ENCODE data around the gene GMCL1. TPM values are rescaled to one million over a fixed set of nuclear protein-coding genes. Genes with fewer than 3 reads are reported as not detected.
A peak's percentile ranks its signal among the peaks of the same experiment; 100 is the strongest.

GMCL1 gene
- total and polyA plus RNA-seq, 2 experiments from 2014 or later, result 27.0 to 27.3 TPM

DNA sequence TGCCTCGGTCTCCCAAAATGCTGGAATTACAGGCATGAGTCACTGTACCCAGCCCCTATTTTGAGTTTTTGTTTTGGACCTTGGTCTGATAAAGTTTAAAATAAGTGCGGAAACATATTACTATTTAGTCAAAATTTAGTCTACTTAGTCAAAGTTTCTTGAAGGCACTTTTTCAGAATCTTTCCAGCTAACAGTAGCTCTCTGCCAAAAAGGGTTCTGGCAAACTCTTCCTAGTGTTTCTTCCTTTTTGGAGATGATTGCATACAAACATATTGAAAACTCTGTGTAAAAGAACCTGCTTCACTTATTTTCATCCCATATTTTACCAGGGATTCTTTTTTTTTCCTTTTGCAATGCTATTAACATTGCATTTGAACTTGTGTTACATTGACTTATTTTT lies 28.8 kb downstream of the GMCL1 start:
- Histone ChIP-seq H3K27ac (ENCODE audit: low read depth) (peak overlapping the region; percentile 72; the same call in 1 of the 2 replicates), H2AFZ (no peak overlapping the region), H4K20me1 (replicated peaks; ENCODE audit: insufficient read depth) (no peaks in the 10 kb centered on the region), H3F3A (replicated peaks; ENCODE audit: low read depth) (no peaks in the 10 kb centered on the region), H3K4me1 (ENCODE audit: insufficient read depth) (no peaks in the 10 kb centered on the region), H3K4me2 (no peak overlapping the region), H3K27me3 (ENCODE audit: insufficient read depth) (no peaks in the 10 kb centered on the region), H3K9me2 (ENCODE audit: insufficient read depth) (no peaks in the 10 kb centered on the region), H3K79me2 (replicated peaks; ENCODE audit: insufficient read depth) (no peaks in the 10 kb centered on the region), H3K4me3 (no peak overlapping the region), H3K36me3 (ENCODE audit: insufficient read depth) (peaks cover 5% of the 10 kb centered on the region; the same call in 1 of the 2 replicates)
- TF ChIP-seq CREB1 (CRISPR knock-in tag; IDR thresholded peaks at IDR 0.05; ENCODE audit: low read depth) (no peak), ZNF331 (CRISPR knock-in tag; IDR thresholded peaks at IDR 0.05; ENCODE audit: low read depth) (no peak), EZH2 (IDR thresholded peaks at IDR 0.05; ENCODE audit: low read depth, unreplicated experiment) (no peak)
- TF ChIP-seq, protein P1, sequence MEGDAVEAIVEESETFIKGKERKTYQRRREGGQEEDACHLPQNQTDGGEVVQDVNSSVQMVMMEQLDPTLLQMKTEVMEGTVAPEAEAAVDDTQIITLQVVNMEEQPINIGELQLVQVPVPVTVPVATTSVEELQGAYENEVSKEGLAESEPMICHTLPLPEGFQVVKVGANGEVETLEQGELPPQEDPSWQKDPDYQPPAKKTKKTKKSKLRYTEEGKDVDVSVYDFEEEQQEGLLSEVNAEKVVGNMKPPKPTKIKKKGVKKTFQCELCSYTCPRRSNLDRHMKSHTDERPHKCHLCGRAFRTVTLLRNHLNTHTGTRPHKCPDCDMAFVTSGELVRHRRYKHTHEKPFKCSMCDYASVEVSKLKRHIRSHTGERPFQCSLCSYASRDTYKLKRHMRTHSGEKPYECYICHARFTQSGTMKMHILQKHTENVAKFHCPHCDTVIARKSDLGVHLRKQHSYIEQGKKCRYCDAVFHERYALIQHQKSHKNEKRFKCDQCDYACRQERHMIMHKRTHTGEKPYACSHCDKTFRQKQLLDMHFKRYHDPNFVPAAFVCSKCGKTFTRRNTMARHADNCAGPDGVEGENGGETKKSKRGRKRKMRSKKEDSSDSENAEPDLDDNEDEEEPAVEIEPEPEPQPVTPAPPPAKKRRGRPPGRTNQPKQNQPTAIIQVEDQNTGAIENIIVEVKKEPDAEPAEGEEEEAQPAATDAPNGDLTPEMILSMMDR (conservative IDR thresholded peaks at IDR 0.05; ENCODE audit: low read depth in 2 of 2), result no peak
- ATAC-seq, result no peak
- H3K27me3 Mint-ChIP-seq (ENCODE audit: insufficient read depth, low read depth, poor library complexity), result no peaks in the 10 kb centered on the region
- H3K9me3 Mint-ChIP-seq, result no peaks in the 10 kb centered on the region
- H3K27ac Mint-ChIP-seq, result no peak overlapping the region
- no peaks in the 10 kb centered on the region for H3K4me1 Mint-ChIP-seq
- no peak for DNase-seq (ENCODE audit: low spot score)
- peaks cover 5% of the 10 kb centered on the region; the same call in 2 of the 3 replicates for H3K36me3 Mint-ChIP-seq (ENCODE audit: low read depth)
- no peak overlapping the region for H3K4me3 Mint-ChIP-seq

DNA sequence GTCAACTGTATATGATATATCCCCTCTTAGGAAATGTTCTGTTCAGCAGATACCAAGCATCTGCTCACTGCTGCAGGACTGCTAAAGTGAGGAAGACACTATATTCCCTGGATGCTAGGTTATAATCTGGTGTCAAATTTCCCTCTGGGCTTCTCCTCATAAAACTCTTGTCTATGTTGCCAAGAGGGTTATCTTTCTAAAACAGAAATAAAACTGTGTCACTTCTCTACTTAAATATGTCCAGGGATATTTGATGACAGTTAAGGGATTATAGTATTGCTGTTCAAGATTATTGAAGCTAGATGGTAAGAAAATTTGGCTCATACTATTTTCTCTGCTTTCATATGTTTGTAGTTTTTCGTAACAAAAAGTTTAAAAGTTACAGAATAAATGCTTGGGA lies 33.8 kb downstream of the GMCL1 start:
- no peaks in the 10 kb centered on the region for H3K4me1 ChIP-seq (ENCODE audit: insufficient read depth)
- no peaks in the 10 kb centered on the region for H3K9me3 Mint-ChIP-seq
- no peak overlapping the region for H2AFZ ChIP-seq
- no peaks in the 10 kb centered on the region for H3K9me2 ChIP-seq (ENCODE audit: insufficient read depth)
- H3K4me1 Mint-ChIP-seq, result no peaks in the 10 kb centered on the region
- H4K20me1 ChIP-seq (replicated peaks; ENCODE audit: insufficient read depth), result peaks cover 8% of the 10 kb centered on the region; the same call in 1 of the 2 replicates
- peaks cover 40% of the 10 kb centered on the region for H3K36me3 ChIP-seq (ENCODE audit: insufficient read depth)
- peaks cover 3% of the 10 kb centered on the region for H3K27me3 Mint-ChIP-seq (ENCODE audit: insufficient read depth, low read depth, poor library complexity)
- no peak overlapping the region for H3K27ac Mint-ChIP-seq
- no peak overlapping the region for H3K4me3 Mint-ChIP-seq
- no peak overlapping the region for H3K4me2 ChIP-seq
- DNase-seq (ENCODE audit: low spot score), result no peak
- no peaks in the 10 kb centered on the region for H3F3A ChIP-seq (replicated peaks; ENCODE audit: low read depth)
- no peak overlapping the region for H3K27ac ChIP-seq (ENCODE audit: low read depth)
- no peak overlapping the region for H3K4me3 ChIP-seq
- H3K36me3 Mint-ChIP-seq (ENCODE audit: low read depth), result peaks cover 38% of the 10 kb centered on the region
- no peaks in the 10 kb centered on the region for H3K27me3 ChIP-seq (ENCODE audit: insufficient read depth)
- no peak for ATAC-seq
- H3K79me2 ChIP-seq (replicated peaks; ENCODE audit: insufficient read depth), result no peaks in the 10 kb centered on the region
- TF ChIP-seq JUNB (IDR thresholded peaks at IDR 0.05; ENCODE audit: unreplicated experiment), result no peak
- TF ChIP-seq ZNF114 (CRISPR knock-in tag; IDR thresholded peaks at IDR 0.05), result no peak
- no peak for TF ChIP-seq EZH2 (IDR thresholded peaks at IDR 0.05; ENCODE audit: low read depth, unreplicated experiment)
- TF ChIP-seq ZNF331 (CRISPR knock-in tag; IDR thresholded peaks at IDR 0.05; ENCODE audit: low read depth), result no peak
- TF ChIP-seq ZNF462 (CRISPR knock-in tag; IDR thresholded peaks at IDR 0.05), result no peak
- TF ChIP-seq CREB1 (CRISPR knock-in tag; IDR thresholded peaks at IDR 0.05; ENCODE audit: low read depth), result no peak
- TF ChIP-seq, protein P1 (conservative IDR thresholded peaks at IDR 0.05; ENCODE audit: low read depth in 2 of 2), result no peak

Data from GM23338 (cell line).